IMR-90 (cell line): ENCODE data around the gene LENEP. TPM values are rescaled to one million over a fixed set of nuclear protein-coding genes. Genes with fewer than 3 reads are reported as not detected.

Experiments
- ATAC-seq: fragments of 200-7000 bp; cut with Tn5 transposase; 2 replicates; pipeline ENCODE4 v1.9.1; 2020; ENCODE audit warnings: low read depth, mild to moderate bottlenecking, moderate library complexity
- BruUV-seq: library from RNA; stranded (reverse); fragments of 400-500 nt; replicated peaks from 2 replicates; lab custom pipeline; 2021; lab: Mats Ljungman, UMichigan
- CTCF ChIA-PET: fragments of 300-600 bp; formaldehyde crosslinking; extraction: SDS; loops from one replicate; lab custom pipeline; 2021; ENCODE audit warnings: antibody characterized with exemption; lab: Yijun Ruan, JAX
- POLR2A ChIA-PET: fragments of 300-600 bp; sonication (Branson Sonifier 250); formaldehyde crosslinking; loops from one replicate; lab custom pipeline; 2022; ENCODE audit warnings: antibody characterized with exemption; ENCODE audit not compliant: unreplicated experiment; lab: Charles Lee
- DNase-seq: peaks from one replicate; pipeline ENCODE4 v3.0.0; 2013
- H2AFZ ChIP-seq: replicated peaks from 2 replicates; pipeline ENCODE3; 2013; ENCODE audit warnings: low read length, mild to moderate bottlenecking; ENCODE audit not compliant: poor library complexity
- H2AK5ac ChIP-seq: 2 replicates; pipeline ENCODE4 v1.6.1; 2013; ENCODE audit warnings: low read depth, low read length, inconsistent platforms
- H2AK9ac ChIP-seq: replicated peaks from 2 replicates; pipeline ENCODE3; 2013; ENCODE audit warnings: mild to moderate bottlenecking, low read depth, low read length, moderate library complexity; ENCODE audit not compliant: poor library complexity
- H2BK120ac ChIP-seq: 2 replicates; pipeline ENCODE4 v1.6.1; 2013; ENCODE audit warnings: low read depth, low read length, inconsistent platforms
- H2BK15ac ChIP-seq: 3 replicates; pipeline ENCODE4 v1.6.1; 2013; ENCODE audit warnings: low read depth, low read length, inconsistent platforms
- H2BK20ac ChIP-seq: 2 replicates; pipeline ENCODE4 v1.6.1; 2013; ENCODE audit warnings: low read depth, mild to moderate bottlenecking, inconsistent platforms, low read length, moderate library complexity
- H2BK5ac ChIP-seq: 2 replicates; pipeline ENCODE4 v1.6.1; 2013; ENCODE audit warnings: mild to moderate bottlenecking, low read depth, low read length, inconsistent platforms; ENCODE audit not compliant: poor library complexity, severe bottlenecking
- H3K14ac ChIP-seq: replicated peaks from 2 replicates; pipeline ENCODE4 v1.6.1; 2013; ENCODE audit warnings: low read depth, low read length, inconsistent platforms
- H3K18ac ChIP-seq: 2 replicates; pipeline ENCODE4 v1.6.1; 2013; ENCODE audit warnings: low read depth, low read length, control low read depth
- H3K23ac ChIP-seq: 2 replicates; pipeline ENCODE4 v1.6.1; 2013; ENCODE audit warnings: low read depth, low read length, inconsistent platforms
- H3K27ac ChIP-seq: 2 replicates; pipeline ENCODE4 v1.5.1; 2013; ENCODE audit warnings: mild to moderate bottlenecking, control low read depth, low read length; ENCODE audit not compliant: insufficient read depth
- H3K27me3 ChIP-seq: 2 replicates; pipeline ENCODE4 v1.6.1; 2013; ENCODE audit warnings: low read length; ENCODE audit not compliant: control insufficient read depth, insufficient read depth
- H3K36me3 ChIP-seq: 2 replicates; pipeline ENCODE4 v1.6.1; 2013; ENCODE audit warnings: low read length, mixed read lengths; ENCODE audit not compliant: control insufficient read depth, insufficient read depth
- H3K4ac ChIP-seq: 2 replicates; pipeline ENCODE4 v1.6.1; 2013; ENCODE audit warnings: low read depth, low read length, inconsistent platforms
- H3K4me1 ChIP-seq: 2 replicates; pipeline ENCODE4 v1.6.1; 2013; ENCODE audit warnings: low read length, mixed read lengths; ENCODE audit not compliant: control insufficient read depth, insufficient read depth
- H3K4me2 ChIP-seq: 2 replicates; pipeline ENCODE4 v1.6.1; 2013; ENCODE audit warnings: low read depth, mild to moderate bottlenecking, control low read depth, low read length, moderate library complexity
- H3K4me3 ChIP-seq: 2 replicates; pipeline ENCODE4 v1.5.1; 2013; ENCODE audit warnings: low read depth, mild to moderate bottlenecking, control low read depth, low read length, moderate library complexity; ENCODE audit not compliant: insufficient read depth
- H3K56ac ChIP-seq: 2 replicates; pipeline ENCODE4 v1.6.1; 2013; ENCODE audit warnings: low read length, inconsistent platforms; ENCODE audit not compliant: insufficient read depth; ENCODE audit errors: extremely low read depth
- H3K79me1 ChIP-seq, 2 experiments: 2 replicates each; pipeline ENCODE4 v1.6.1; 2013; ENCODE audit warnings: low read length in 2 of 2, inconsistent platforms in 1 of 2, low read depth in 1 of 2
- H3K9ac ChIP-seq: 2 replicates; pipeline ENCODE4 v1.6.1; 2013; ENCODE audit warnings: low read depth, low read length, control low read depth
- H3K9me1 ChIP-seq: 2 replicates; pipeline ENCODE4 v1.6.1; 2013; ENCODE audit warnings: low read length, inconsistent platforms; ENCODE audit not compliant: insufficient read depth
- H3K9me3 ChIP-seq: 2 replicates; pipeline ENCODE4 v1.6.1; 2013; ENCODE audit warnings: low read length; ENCODE audit not compliant: control insufficient read depth, insufficient read depth
- H4K20me1 ChIP-seq: 2 replicates; pipeline ENCODE4 v1.6.1; 2013; ENCODE audit warnings: low read length, inconsistent platforms; ENCODE audit not compliant: insufficient read depth
- H4K5ac ChIP-seq: 2 replicates; pipeline ENCODE4 v1.6.1; 2013; ENCODE audit warnings: mild to moderate bottlenecking, low read depth, low read length, control low read depth
- H4K8ac ChIP-seq, 2 experiments: 2 replicates each; pipeline ENCODE4 v1.6.1; 2013; ENCODE audit warnings: low read depth in 2 of 2, low read length in 2 of 2, control low read depth in 1 of 2, inconsistent platforms in 1 of 2
- H4K91ac ChIP-seq: 2 replicates; pipeline ENCODE4 v1.6.1; 2013; ENCODE audit warnings: low read depth, low read length, inconsistent platforms; ENCODE audit not compliant: insufficient read depth
- BHLHE40 ChIP-seq: fragments of 150-350 bp; IDR thresholded peaks from 2 replicates; pipeline ENCODE4 v1.6.1; 2016; ENCODE audit warnings: mild to moderate bottlenecking, low read depth, low read length
- CEBPB ChIP-seq: IDR thresholded peaks from 2 replicates; pipeline ENCODE4 v1.6.1; 2012; ENCODE audit warnings: low read depth, low read length, improper control_type of control experiment
- CHD1 ChIP-seq: IDR thresholded peaks from 2 replicates; pipeline ENCODE4 v1.6.1; 2012; ENCODE audit warnings: low read depth, low read length, improper control_type of control experiment
- MAFK ChIP-seq: IDR thresholded peaks from 2 replicates; pipeline ENCODE4 v1.6.1; 2012; ENCODE audit warnings: low read depth, low read length, improper control_type of control experiment
- MAZ ChIP-seq: IDR thresholded peaks from 2 replicates; pipeline ENCODE4 v1.6.1; 2012; ENCODE audit warnings: low read depth, mild to moderate bottlenecking, low read length, improper control_type of control experiment, moderate library complexity, borderline replicate concordance
- MXI1 ChIP-seq: IDR thresholded peaks from 2 replicates; pipeline ENCODE4 v1.6.1; 2012; ENCODE audit warnings: low read depth, mild to moderate bottlenecking, low read length, moderate library complexity, borderline replicate concordance
- RAD21 ChIP-seq: IDR thresholded peaks from 2 replicates; pipeline ENCODE4 v1.6.1; 2012; ENCODE audit warnings: low read length, improper control_type of control experiment
- RCOR1 ChIP-seq: IDR thresholded peaks from 2 replicates; pipeline ENCODE4 v1.6.1; 2012; ENCODE audit warnings: mild to moderate bottlenecking, low read length, improper control_type of control experiment; ENCODE audit not compliant: insufficient replicate concordance
- SMC3 ChIP-seq: fragments of 150-350 bp; IDR thresholded peaks from 2 replicates; pipeline ENCODE4 v1.6.1; 2016; ENCODE audit warnings: low read depth, mild to moderate bottlenecking, antibody characterized with exemption, low read length, moderate library complexity
- WGBS, 2 experiments: methylation state at CpG; one replicate each; pipeline versions ENCODE4 v1.1.5 to v1.1.7; 2013; ENCODE audit warnings: missing lambda C conversion rate in 2 of 2; ENCODE audit not compliant: insufficient read length in 1 of 2; ENCODE audit errors: extremely low coverage in 2 of 2; 5-methylcytosine and 5-hydroxymethylcytosine counted together
- dilution Hi-C: fragments of 300-500 bp; cut with HindIII; formaldehyde crosslinking; loops from one replicate; pipeline ENCODE4 v1.14.3; 2018; ENCODE audit warnings: low sequenced_read_pairs; ENCODE audit not compliant: unreplicated experiment
- in situ Hi-C: fragments of 300-500 bp; cut with MboI; formaldehyde crosslinking; loops from 3 replicates; pipeline ENCODE4 v1.14.3; 2019; ENCODE audit warnings: low sequenced_read_pairs, inconsistent platforms, mixed read lengths
- intact Hi-C: fragments of 100-400 bp; cut with micrococcal nuclease; formaldehyde crosslinking; loops from 2 replicates; pipeline ENCODE4 v1.10.0; 2022
- polyA plus RNA-seq, 3 experiments: library from polyadenylated mRNA; depleted of rRNA; stranded (reverse); fragments of >200 nt; gene quantifications; 2 replicates each; pipeline ENCODE4 v1.2.3, GENCODE V29; 2012; ENCODE audit warnings: low replicate concordance in 1 of 3
- total RNA-seq: library from RNA; depleted of rRNA; stranded (reverse); fragments of >200 nt; gene quantifications from 2 replicates; pipeline ENCODE4 v1.2.3, GENCODE V29; 2012
- TF ChIP-seq, protein P1 (sequence below): fragments of 150-350 bp; IDR thresholded peaks from 2 replicates; pipeline ENCODE4 v1.6.1; 2016; ENCODE audit warnings: low read depth, mild to moderate bottlenecking, low read length, moderate library complexity, borderline replicate concordance
- TF ChIP-seq, protein P2 (sequence below): fragments of 150-350 bp; IDR thresholded peaks from 2 replicates; pipeline ENCODE4 v1.6.1; 2017; ENCODE audit warnings: mild to moderate bottlenecking, antibody characterized with exemption, low read length, low read depth
- TF ChIP-seq, protein P3 (sequence below): conservative IDR thresholded peaks from 2 replicates; pipeline ENCODE4 v1.5.1; 2012; ENCODE audit warnings: mild to moderate bottlenecking, low read depth, low read length, improper control_type of control experiment

LENEP gene
- total and polyA plus RNA-seq, 2 of the 4 experiments (the other 2 are of a cell fraction), result not detected

DNA sequence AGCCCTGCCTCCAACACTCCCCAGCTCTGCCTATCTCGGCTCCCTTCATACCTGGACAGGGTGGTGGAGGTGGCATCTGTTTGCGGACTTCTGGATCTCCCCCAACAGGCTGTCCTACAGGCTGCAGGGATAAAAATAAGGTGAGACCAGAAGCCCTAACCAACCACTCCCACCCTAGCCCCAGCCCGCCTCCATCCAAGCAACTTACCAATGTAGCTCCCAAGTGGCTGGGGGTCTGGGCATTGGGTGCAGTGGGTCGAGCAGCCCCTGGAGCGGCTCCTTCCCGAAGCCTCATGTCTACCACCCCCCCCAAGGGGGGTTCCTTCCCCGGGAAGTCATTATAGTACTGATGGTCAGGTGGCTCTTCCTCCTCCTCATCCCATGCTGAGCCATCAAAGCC lies 27.3 kb upstream of the LENEP start:
- Histone ChIP-seq H3K4me2 (no peak overlapping the region), H2AK9ac (no peak overlapping the region), H3K18ac (no peak overlapping the region), H3K56ac (no peak overlapping the region), H2AK5ac (no peak overlapping the region), H3K9me1 (peaks cover under 1% of the 10 kb centered on the region; the same call in 1 of the 2 replicates), H3K79me1 (peaks cover 20 to 79% of the 10 kb centered on the region in 2 experiments), H3K23ac (no peak overlapping the region), H4K8ac (no peak overlapping the region), H3K14ac (no peak overlapping the region), H2BK5ac (no peak overlapping the region), H3K9ac (no peak overlapping the region), H3K27me3 (no peaks in the 10 kb centered on the region), H4K20me1 (peaks cover 47% of the 10 kb centered on the region), H2BK120ac (no peak overlapping the region), H4K91ac (no peak overlapping the region), H4K5ac (no peak overlapping the region), H3K27ac (no peak overlapping the region), H2BK20ac (no peak overlapping the region), H3K4me3 (no peak overlapping the region), H3K36me3 (peaks cover 58% of the 10 kb centered on the region), H2AFZ (no peak overlapping the region), H2BK15ac (no peak overlapping the region), H3K4me1 (peaks cover 10% of the 10 kb centered on the region), H3K4ac (no peak overlapping the region), H3K9me3 (no peaks in the 10 kb centered on the region)
- DNase-seq (no peak), ATAC-seq (no peak)
- dilution Hi-C loops (no loop called here), in situ Hi-C loops (no loop called here), intact Hi-C loops (no loop called here)
- no peak for TF ChIP-seq RAD21
- TF ChIP-seq MAZ, result no peak
- no peak for TF ChIP-seq CEBPB
- TF ChIP-seq MXI1, result no peak
- TF ChIP-seq, protein P1, sequence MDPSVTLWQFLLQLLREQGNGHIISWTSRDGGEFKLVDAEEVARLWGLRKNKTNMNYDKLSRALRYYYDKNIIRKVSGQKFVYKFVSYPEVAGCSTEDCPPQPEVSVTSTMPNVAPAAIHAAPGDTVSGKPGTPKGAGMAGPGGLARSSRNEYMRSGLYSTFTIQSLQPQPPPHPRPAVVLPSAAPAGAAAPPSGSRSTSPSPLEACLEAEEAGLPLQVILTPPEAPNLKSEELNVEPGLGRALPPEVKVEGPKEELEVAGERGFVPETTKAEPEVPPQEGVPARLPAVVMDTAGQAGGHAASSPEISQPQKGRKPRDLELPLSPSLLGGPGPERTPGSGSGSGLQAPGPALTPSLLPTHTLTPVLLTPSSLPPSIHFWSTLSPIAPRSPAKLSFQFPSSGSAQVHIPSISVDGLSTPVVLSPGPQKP, result no peak
- TF ChIP-seq, protein P2, sequence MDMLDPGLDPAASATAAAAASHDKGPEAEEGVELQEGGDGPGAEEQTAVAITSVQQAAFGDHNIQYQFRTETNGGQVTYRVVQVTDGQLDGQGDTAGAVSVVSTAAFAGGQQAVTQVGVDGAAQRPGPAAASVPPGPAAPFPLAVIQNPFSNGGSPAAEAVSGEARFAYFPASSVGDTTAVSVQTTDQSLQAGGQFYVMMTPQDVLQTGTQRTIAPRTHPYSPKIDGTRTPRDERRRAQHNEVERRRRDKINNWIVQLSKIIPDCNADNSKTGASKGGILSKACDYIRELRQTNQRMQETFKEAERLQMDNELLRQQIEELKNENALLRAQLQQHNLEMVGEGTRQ, result no peak
- no peak for TF ChIP-seq BHLHE40
- TF ChIP-seq, protein P3, sequence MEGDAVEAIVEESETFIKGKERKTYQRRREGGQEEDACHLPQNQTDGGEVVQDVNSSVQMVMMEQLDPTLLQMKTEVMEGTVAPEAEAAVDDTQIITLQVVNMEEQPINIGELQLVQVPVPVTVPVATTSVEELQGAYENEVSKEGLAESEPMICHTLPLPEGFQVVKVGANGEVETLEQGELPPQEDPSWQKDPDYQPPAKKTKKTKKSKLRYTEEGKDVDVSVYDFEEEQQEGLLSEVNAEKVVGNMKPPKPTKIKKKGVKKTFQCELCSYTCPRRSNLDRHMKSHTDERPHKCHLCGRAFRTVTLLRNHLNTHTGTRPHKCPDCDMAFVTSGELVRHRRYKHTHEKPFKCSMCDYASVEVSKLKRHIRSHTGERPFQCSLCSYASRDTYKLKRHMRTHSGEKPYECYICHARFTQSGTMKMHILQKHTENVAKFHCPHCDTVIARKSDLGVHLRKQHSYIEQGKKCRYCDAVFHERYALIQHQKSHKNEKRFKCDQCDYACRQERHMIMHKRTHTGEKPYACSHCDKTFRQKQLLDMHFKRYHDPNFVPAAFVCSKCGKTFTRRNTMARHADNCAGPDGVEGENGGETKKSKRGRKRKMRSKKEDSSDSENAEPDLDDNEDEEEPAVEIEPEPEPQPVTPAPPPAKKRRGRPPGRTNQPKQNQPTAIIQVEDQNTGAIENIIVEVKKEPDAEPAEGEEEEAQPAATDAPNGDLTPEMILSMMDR, result no peak
- TF ChIP-seq SMC3, result no peak
- TF ChIP-seq MAFK, result no peak
- TF ChIP-seq RCOR1, result no peak
- TF ChIP-seq CHD1, result no peak
- POLR2A ChIA-PET, result no interaction called here
- no TSS peak for BruUV-seq
- CTCF ChIA-PET, result interaction anchor here (1.2 kb wide), 1 partner anchor 33 kb away, joined by 4 read pairs; no protein-coding TSS in a partner anchor
- WGBS, 2 experiments, result no CpG with 5 or more reads among the region's 7 CpGs
